Measurements from ENCODE around the gene COG5.
A peak's percentile ranks its signal among the peaks of the same experiment; 100 is the strongest.
"Not testable (repeated sequence)": the region's sequence is repeated elsewhere in the genome, so short reads cannot be mapped to it uniquely, and the experiment has no call there.

Gene COG5

GRCh38 chr7:107171496-107171895, 392.2 kb downstream of the COG5 start:
- DNase-seq = no peak

GRCh38 chr7:107170051-107170915, 393.4 kb downstream of the COG5 start:
- no peak for DNase-seq

GRCh38 chr7:107169120-107170050, 394.3 kb downstream of the COG5 start:
- peak; percentile 74 for DNase-seq

- peak; percentile 97 for DNase-seq
Observed at GRCh38 chr7:107168233-107169119, 395.2 kb downstream of the COG5 start, which contains the start of gene HBP1. HBP1 (plus strand) TSS chr7:107169003; CDS start chr7:107179894, 10,891 bp downstream.

- no peak for DNase-seq
Observed at GRCh38 chr7:107167483-107168232, 396.1 kb downstream of the COG5 start.

GRCh38 chr7:107166736-107167426, 396.8 kb downstream of the COG5 start:
- no peak for DNase-seq

GRCh38 chr7:107165341-107165740, 398.4 kb downstream of the COG5 start:
- no peak for DNase-seq

- no peak for DNase-seq
Observed at GRCh38 chr7:107164092-107164491, 399.6 kb downstream of the COG5 start.

- no peak for DNase-seq
Observed at GRCh38 chr7:107162475-107162874, 401.2 kb downstream of the COG5 start.

- DNase-seq = no peak
Observed at GRCh38 chr7:107161415-107161814, 402.3 kb downstream of the COG5 start.

GRCh38 chr7:107160389-107160788, 403.3 kb downstream of the COG5 start:
- no peak for DNase-seq

GRCh38 chr7:107158028-107158427, 405.7 kb downstream of the COG5 start:
- DNase-seq = no peak

GRCh38 chr7:107157091-107157490, 406.6 kb downstream of the COG5 start:
- no peak for DNase-seq

GRCh38 chr7:107155726-107156125, 408.0 kb downstream of the COG5 start:
- DNase-seq = not testable (repeated sequence)

- DNase-seq = no peak
Observed at GRCh38 chr7:107154826-107155225, 408.9 kb downstream of the COG5 start.

- no peak for DNase-seq
Observed at GRCh38 chr7:107152011-107152410, 411.7 kb downstream of the COG5 start.
